Neural crest cell (in vitro differentiated cells): ENCODE data around the gene COA5. TPM values are rescaled to one million over a fixed set of nuclear protein-coding genes. Genes with fewer than 3 reads are reported as not detected.
A peak's percentile ranks its signal among the peaks of the same experiment; 100 is the strongest.

ENCODE experiments used
- DNase-seq: peaks from one replicate; pipeline ENCODE4 v3.0.0; 2021; ENCODE audit warnings: low read depth, mixed read lengths, low spot score
- H3K27ac Mint-ChIP-seq: one replicate; pipeline ENCODE4 v1.8.0; 2021; ENCODE audit warnings: mild to moderate bottlenecking, mixed read lengths; ENCODE audit not compliant: unreplicated experiment
- H3K27me3 Mint-ChIP-seq: 2 replicates; pipeline ENCODE4 v1.8.0; 2021; ENCODE audit warnings: low read depth, mild to moderate bottlenecking, mixed read lengths
- H3K36me3 Mint-ChIP-seq: 2 replicates; pipeline ENCODE4 v1.8.0; 2021; ENCODE audit warnings: low read depth, mild to moderate bottlenecking, mixed read lengths
- H3K4me1 Mint-ChIP-seq: 2 replicates; pipeline ENCODE4 v1.8.0; 2021; ENCODE audit warnings: mixed read lengths
- H3K4me3 Mint-ChIP-seq: one replicate; pipeline ENCODE4 v1.8.0; 2021; ENCODE audit warnings: mild to moderate bottlenecking, mixed read lengths
- H3K9me3 Mint-ChIP-seq: 2 replicates; pipeline ENCODE4 v1.8.0; 2021; ENCODE audit warnings: mixed read lengths
- long read RNA-seq: library from polyadenylated mRNA; unstranded; transcript quantifications from one replicate; pipeline ENCODE4 v2.0.0, GENCODE V29; 2020
- total RNA-seq: library from RNA; stranded (reverse); gene quantifications from 2 replicates; pipeline ENCODE4 v1.2.1, GENCODE V29; 2021
- TF ChIP-seq, protein P1 (sequence below): fragments of 200-600 bp; sonication (generic); conservative IDR thresholded peaks from 2 replicates; pipeline ENCODE4 v1.5.0; 2021; ENCODE audit warnings: antibody characterized with exemption, mild to moderate bottlenecking

The COA5 gene, protein sequence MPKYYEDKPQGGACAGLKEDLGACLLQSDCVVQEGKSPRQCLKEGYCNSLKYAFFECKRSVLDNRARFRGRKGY
- 33.7 and 34.6 TPM in 2 replicates for total RNA-seq
- long read RNA-seq, transcript COA5-201 (3 exons, 1,754 nt) = major isoform, 69 of 92 reads
- long read RNA-seq, partial matches to known transcripts = 0 of 92 reads
- long read RNA-seq, other reads (novel, unspliced or antisense) = 15 of 92 reads

GRCh38 chr2:98608116-98608961, at the start of gene COA5, which contains the start of gene UNC50:
Gene COA5, minus strand, starts transcription at chr2:98608512. Its CDS starts 107 bp downstream, at chr2:98608405.
Gene UNC50, plus strand, starts transcription at chr2:98608589. Its CDS starts 1,171 bp downstream, at chr2:98609760.
- H3K4me1 Mint-ChIP-seq = peaks cover 38% of the 10 kb centered on the region
- H3K36me3 Mint-ChIP-seq = peaks cover 3% of the 10 kb centered on the region
- H3K27me3 Mint-ChIP-seq = no peaks in the 10 kb centered on the region
- peak; percentile 78 for DNase-seq
- peak within 1 kb of the TSS; percentile 88 for H3K4me3 Mint-ChIP-seq
- H3K9me3 Mint-ChIP-seq = no peaks in the 10 kb centered on the region
- TF ChIP-seq, protein P1, sequence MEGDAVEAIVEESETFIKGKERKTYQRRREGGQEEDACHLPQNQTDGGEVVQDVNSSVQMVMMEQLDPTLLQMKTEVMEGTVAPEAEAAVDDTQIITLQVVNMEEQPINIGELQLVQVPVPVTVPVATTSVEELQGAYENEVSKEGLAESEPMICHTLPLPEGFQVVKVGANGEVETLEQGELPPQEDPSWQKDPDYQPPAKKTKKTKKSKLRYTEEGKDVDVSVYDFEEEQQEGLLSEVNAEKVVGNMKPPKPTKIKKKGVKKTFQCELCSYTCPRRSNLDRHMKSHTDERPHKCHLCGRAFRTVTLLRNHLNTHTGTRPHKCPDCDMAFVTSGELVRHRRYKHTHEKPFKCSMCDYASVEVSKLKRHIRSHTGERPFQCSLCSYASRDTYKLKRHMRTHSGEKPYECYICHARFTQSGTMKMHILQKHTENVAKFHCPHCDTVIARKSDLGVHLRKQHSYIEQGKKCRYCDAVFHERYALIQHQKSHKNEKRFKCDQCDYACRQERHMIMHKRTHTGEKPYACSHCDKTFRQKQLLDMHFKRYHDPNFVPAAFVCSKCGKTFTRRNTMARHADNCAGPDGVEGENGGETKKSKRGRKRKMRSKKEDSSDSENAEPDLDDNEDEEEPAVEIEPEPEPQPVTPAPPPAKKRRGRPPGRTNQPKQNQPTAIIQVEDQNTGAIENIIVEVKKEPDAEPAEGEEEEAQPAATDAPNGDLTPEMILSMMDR = no peak
- H3K27ac Mint-ChIP-seq = peak within 1 kb of the TSS; percentile 86

DNA sequence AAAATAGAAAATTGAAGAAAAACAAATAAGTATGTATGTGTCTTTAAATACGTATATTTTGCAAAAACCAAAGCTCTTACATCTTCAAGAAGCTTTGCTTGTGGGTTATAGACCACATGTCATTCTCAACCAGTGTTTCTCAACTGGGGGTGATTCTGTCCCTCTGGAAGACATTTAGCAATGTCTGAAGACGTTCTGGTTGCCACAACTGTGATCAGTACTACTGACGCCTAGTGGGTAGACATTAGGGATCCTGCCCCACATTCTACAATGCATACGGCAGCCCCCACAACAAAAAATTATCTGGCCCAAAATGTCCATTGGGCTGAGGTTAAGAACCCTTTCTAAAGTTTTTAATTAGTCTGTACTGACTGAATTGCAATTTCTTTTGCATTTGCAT, 48.5 kb upstream of the COA5 start:
- Mint-ChIP-seq H3K27ac (no peak overlapping the region), H3K27me3 (no peaks in the 10 kb centered on the region), H3K4me3 (no peak overlapping the region), H3K4me1 (peaks cover 3% of the 10 kb centered on the region), H3K9me3 (peaks cover 9% of the 10 kb centered on the region), H3K36me3 (peaks cover 11% of the 10 kb centered on the region)
- TF ChIP-seq, protein P1 = no peak
- no peak for DNase-seq

DNA sequence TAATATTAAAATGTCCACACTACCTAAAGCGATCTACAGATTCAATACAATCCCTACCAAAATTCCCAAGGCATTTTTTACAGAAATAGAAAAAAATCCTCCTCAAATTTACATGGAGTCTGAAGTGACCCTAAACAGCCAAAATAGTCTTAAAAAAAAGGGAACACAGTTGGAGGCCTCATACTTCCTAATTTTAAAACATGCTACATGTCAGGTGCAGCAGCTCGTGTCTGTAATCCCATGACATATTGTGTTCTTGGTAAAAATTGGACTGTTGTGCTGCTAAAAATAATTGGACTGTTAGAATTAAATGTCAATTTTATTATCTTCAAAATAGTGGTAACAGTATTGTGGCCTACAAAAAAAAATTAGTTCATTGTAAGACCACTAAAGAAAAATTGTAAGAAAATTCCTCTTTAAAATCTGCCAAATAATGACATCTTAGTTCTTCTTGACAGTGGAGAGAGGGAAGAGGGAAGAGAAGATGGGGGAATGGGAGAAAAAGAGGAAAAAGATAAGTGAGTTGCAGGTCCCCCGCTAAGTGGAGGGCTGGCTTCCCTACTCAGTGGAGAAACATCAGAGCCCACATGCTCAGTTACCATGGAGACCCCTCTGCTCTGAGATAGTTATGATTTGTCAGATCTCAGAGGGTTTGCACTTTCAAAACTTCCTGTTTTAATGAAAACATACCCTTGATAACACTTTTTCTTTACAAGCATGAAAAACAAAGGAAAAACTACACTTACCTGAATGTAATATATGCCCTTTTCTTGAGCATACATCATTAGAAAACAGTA, 46.6 kb upstream of the COA5 start:
- H3K27me3 Mint-ChIP-seq = no peaks in the 10 kb centered on the region
- peaks cover 1% of the 10 kb centered on the region for H3K36me3 Mint-ChIP-seq
- H3K4me3 Mint-ChIP-seq = no peak overlapping the region
- no peak for DNase-seq
- H3K9me3 Mint-ChIP-seq = no peaks in the 10 kb centered on the region
- TF ChIP-seq, protein P1 = no peak
- H3K4me1 Mint-ChIP-seq = peaks cover 4% of the 10 kb centered on the region
- no peak overlapping the region for H3K27ac Mint-ChIP-seq

DNA sequence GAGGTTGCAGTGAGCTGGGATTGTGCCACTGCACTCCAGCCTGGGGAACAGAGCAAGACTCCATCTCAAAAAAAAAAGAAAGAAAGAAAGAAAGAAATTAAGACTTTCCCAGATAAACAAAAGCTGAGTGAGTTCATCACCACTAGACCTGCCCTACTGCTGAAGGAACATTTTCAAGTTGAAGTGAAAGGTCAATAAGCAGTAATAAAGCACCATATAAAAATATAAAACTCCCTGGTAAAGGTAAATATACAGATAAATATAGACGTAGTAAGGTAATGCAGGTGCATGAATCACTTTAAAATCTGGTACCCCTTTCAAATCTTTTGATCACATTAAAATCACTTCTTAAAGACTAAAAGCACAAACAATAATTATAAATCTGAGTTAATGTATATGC, 42.7 kb upstream of the COA5 start:
- TF ChIP-seq, protein P1 = no peak
- H3K27ac Mint-ChIP-seq = no peak overlapping the region
- DNase-seq = no peak
- no peaks in the 10 kb centered on the region for H3K36me3 Mint-ChIP-seq
- H3K4me3 Mint-ChIP-seq = no peak overlapping the region
- H3K27me3 Mint-ChIP-seq = no peaks in the 10 kb centered on the region
- peaks cover 9% of the 10 kb centered on the region for H3K4me1 Mint-ChIP-seq
- no peaks in the 10 kb centered on the region for H3K9me3 Mint-ChIP-seq

- TF ChIP-seq, protein P1 = no peak
- H3K27me3 Mint-ChIP-seq = peaks cover 2% of the 10 kb centered on the region
- no peaks in the 10 kb centered on the region for H3K36me3 Mint-ChIP-seq
- H3K4me1 Mint-ChIP-seq = peaks cover 9% of the 10 kb centered on the region
- no peaks in the 10 kb centered on the region for H3K9me3 Mint-ChIP-seq
- no peak overlapping the region for H3K27ac Mint-ChIP-seq
- H3K4me3 Mint-ChIP-seq = no peak overlapping the region
- no peak for DNase-seq
These were observed 41.7 kb upstream of the COA5 start for GRCh38 chr2:98649992-98650375.
